GM23338 (cell line): ENCODE data around the gene DCAKD. TPM values are rescaled to one million over a fixed set of nuclear protein-coding genes. Genes with fewer than 3 reads are reported as not detected.
A peak's percentile ranks its signal among the peaks of the same experiment; 100 is the strongest.

ENCODE experiments used
- ATAC-seq: fragments of 200-7000 bp; cut with Tn5 transposase; 3 replicates; pipeline ENCODE4 v1.9.1; 2020
- DNase-seq: peaks from one replicate; pipeline ENCODE4 v3.0.0-alpha.2; 2015; ENCODE audit warnings: low spot score
- H2AFZ ChIP-seq: fragments of 200-600 bp; sonication (generic); 2 replicates; pipeline ENCODE4 v1.8.0; 2016; ENCODE audit warnings: antibody characterized with exemption, mild to moderate bottlenecking, moderate library complexity
- H3F3A ChIP-seq: fragments of 200-600 bp; sonication (generic); replicated peaks from 2 replicates; pipeline ENCODE4 v1.8.0; 2017; ENCODE audit warnings: antibody characterized with exemption, mixed run types, low read depth
- H3K27ac ChIP-seq: fragments of 200-600 bp; sonication (generic); 2 replicates; pipeline ENCODE4 v1.6.1; 2016; ENCODE audit warnings: low read depth
- H3K27me3 ChIP-seq: fragments of 200-600 bp; sonication (generic); 2 replicates; pipeline ENCODE4 v1.8.0; 2016; ENCODE audit warnings: mild to moderate bottlenecking, mixed run types, moderate library complexity; ENCODE audit not compliant: insufficient read depth
- H3K36me3 ChIP-seq: fragments of 200-600 bp; sonication (generic); 2 replicates; pipeline ENCODE4 v1.8.0; 2016; ENCODE audit warnings: mild to moderate bottlenecking; ENCODE audit not compliant: insufficient read depth
- H3K4me1 ChIP-seq: fragments of 200-600 bp; sonication (generic); 2 replicates; pipeline ENCODE4 v1.8.0; 2016; ENCODE audit warnings: mild to moderate bottlenecking, moderate library complexity; ENCODE audit not compliant: insufficient read depth
- H3K4me2 ChIP-seq: fragments of 200-600 bp; sonication (generic); 2 replicates; pipeline ENCODE4 v1.7.1; 2017; ENCODE audit warnings: mixed run types
- H3K4me3 ChIP-seq: fragments of 200-600 bp; sonication (generic); 2 replicates; pipeline ENCODE4 v1.6.1; 2016; ENCODE audit warnings: mixed run types
- H3K79me2 ChIP-seq: fragments of 200-600 bp; sonication (generic); replicated peaks from 2 replicates; pipeline ENCODE4 v1.8.0; 2017; ENCODE audit warnings: mild to moderate bottlenecking; ENCODE audit not compliant: insufficient read depth
- H3K9me2 ChIP-seq: fragments of 200-600 bp; sonication (generic); 2 replicates; pipeline ENCODE4 v1.8.0; 2017; ENCODE audit not compliant: insufficient read depth
- H4K20me1 ChIP-seq: fragments of 200-600 bp; sonication (generic); replicated peaks from 2 replicates; pipeline ENCODE4 v1.8.0; 2017; ENCODE audit warnings: mild to moderate bottlenecking; ENCODE audit not compliant: insufficient read depth
- H3K27ac Mint-ChIP-seq: 2 replicates; pipeline ENCODE4 v1.8.0; 2020; ENCODE audit warnings: inconsistent platforms, mild to moderate bottlenecking, moderate library complexity, mixed read lengths
- H3K27me3 Mint-ChIP-seq: 3 replicates; pipeline ENCODE4 v1.8.0; 2022; ENCODE audit warnings: low read depth, mild to moderate bottlenecking, moderate library complexity, mixed read lengths, inconsistent platforms; ENCODE audit not compliant: insufficient read depth, poor library complexity
- H3K36me3 Mint-ChIP-seq: 3 replicates; pipeline ENCODE4 v1.8.0; 2021; ENCODE audit warnings: low read depth, mild to moderate bottlenecking, inconsistent platforms, moderate library complexity, mixed read lengths
- H3K4me1 Mint-ChIP-seq: 3 replicates; pipeline ENCODE4 v1.8.0; 2020; ENCODE audit warnings: mild to moderate bottlenecking, inconsistent platforms, mixed read lengths
- H3K4me3 Mint-ChIP-seq: 3 replicates; pipeline ENCODE4 v1.8.0; 2021; ENCODE audit warnings: moderate library complexity, mild to moderate bottlenecking, inconsistent platforms, mixed read lengths
- H3K9me3 Mint-ChIP-seq: 3 replicates; pipeline ENCODE4 v1.8.0; 2020; ENCODE audit warnings: moderate library complexity, mild to moderate bottlenecking, inconsistent platforms, mixed read lengths
- CREB1 ChIP-seq: fragments of 250-450 bp; sonication (Bioruptor Pico); IDR thresholded peaks from 2 replicates; pipeline ENCODE4 v1.5.0; 2020; ENCODE audit warnings: low read depth, mild to moderate bottlenecking, moderate library complexity
- CTCF ChIP-seq, 2 experiments: fragments of 200-600 bp in 1 of 2; sonication (generic) in 1 of 2; conservative IDR thresholded peaks; 2 replicates each; pipeline versions ENCODE4 v1.5.1 to v1.6.1; 2016 to 2017; ENCODE audit warnings: antibody characterized with exemption in 2 of 2, low read depth in 2 of 2, mild to moderate bottlenecking in 2 of 2, moderate library complexity in 1 of 2
- ETS1 ChIP-seq: IDR thresholded peaks from 2 replicates; pipeline ENCODE4 v1.6.1; 2016; ENCODE audit warnings: antibody characterized with exemption
- EZH2 ChIP-seq: fragments of 200-600 bp; sonication (generic); IDR thresholded peaks from one replicate; pipeline ENCODE4 v1.8.0; 2017; ENCODE audit warnings: antibody characterized with exemption, mild to moderate bottlenecking, low read depth; ENCODE audit not compliant: unreplicated experiment
- EZH2phosphoT487 ChIP-seq: fragments of 200-600 bp; sonication (generic); IDR thresholded peaks from one replicate; pipeline ENCODE4 v1.8.1; 2018; ENCODE audit warnings: antibody characterized with exemption; ENCODE audit not compliant: unreplicated experiment
- JUNB ChIP-seq: IDR thresholded peaks from one replicate; pipeline ENCODE4 v1.6.1; 2016; ENCODE audit warnings: antibody characterized with exemption; ENCODE audit not compliant: unreplicated experiment
- NANOG ChIP-seq: IDR thresholded peaks from 2 replicates; pipeline ENCODE4 v1.6.1; 2016; ENCODE audit warnings: antibody characterized with exemption, borderline replicate concordance
- POLR2AphosphoS5 ChIP-seq: IDR thresholded peaks from 2 replicates; pipeline ENCODE4 v1.6.1; 2016; ENCODE audit warnings: antibody characterized with exemption, low read depth
- REST ChIP-seq: IDR thresholded peaks from one replicate; pipeline ENCODE4 v1.6.1; 2018; ENCODE audit warnings: antibody characterized with exemption; ENCODE audit not compliant: unreplicated experiment
- STAT1 ChIP-seq: IDR thresholded peaks from one replicate; pipeline ENCODE4 v1.6.1; 2016; ENCODE audit warnings: antibody characterized with exemption; ENCODE audit not compliant: unreplicated experiment
- ZNF114 ChIP-seq: fragments of 250-450 bp; sonication (Bioruptor Pico); IDR thresholded peaks from 2 replicates; pipeline ENCODE4 v1.5.0; 2020; ENCODE audit warnings: mild to moderate bottlenecking, moderate library complexity
- ZNF331 ChIP-seq: fragments of 250-450 bp; sonication (Bioruptor Pico); IDR thresholded peaks from 2 replicates; pipeline ENCODE4 v1.5.0; 2020; ENCODE audit warnings: low read depth, mild to moderate bottlenecking, moderate library complexity
- ZNF462 ChIP-seq: fragments of 250-450 bp; sonication (Bioruptor Pico); IDR thresholded peaks from 2 replicates; pipeline ENCODE4 v1.5.0; 2020; ENCODE audit warnings: mild to moderate bottlenecking, moderate library complexity
- polyA plus RNA-seq: library from polyadenylated mRNA; unstranded; fragments of >200 nt; fragmentation: Nextera tagmentation; extraction: Ambion mirVana; gene quantifications from 2 replicates; pipeline ENCODE4 v1.2.1, GENCODE V29; 2016
- total RNA-seq: library from RNA; depleted of rRNA; stranded (reverse); fragments of >200 nt; shearing (Covaris generic); gene quantifications from 2 replicates; pipeline ENCODE4 v1.2.3, GENCODE V29; 2014

DCAKD gene
- total and polyA plus RNA-seq, 2 experiments from 2014 or later: 23.7 to 57.2 TPM

- no peak for TF ChIP-seq STAT1
- TF ChIP-seq ZNF114: no peak
- TF ChIP-seq ZNF331 (CRISPR knock-in tag): no peak
- no peak for TF ChIP-seq CTCF (conservative IDR thresholded peaks at IDR 0.05; ENCODE audit: low read depth in 2 of 2)
- TF ChIP-seq EZH2phosphoT487: no peak
- TF ChIP-seq ETS1: no peak
- no peak for TF ChIP-seq JUNB
- TF ChIP-seq CREB1 (CRISPR knock-in tag): no peak
- TF ChIP-seq REST: no peak
- no peak for TF ChIP-seq POLR2AphosphoS5
- no peak for TF ChIP-seq EZH2
- TF ChIP-seq ZNF462 (CRISPR knock-in tag): no peak
- TF ChIP-seq NANOG: no peak
- peaks cover 9% of the 10 kb centered on the region for H3K4me1 ChIP-seq
- H3K36me3 ChIP-seq: peaks cover 4% of the 10 kb centered on the region; the same call in 1 of the 2 replicates
- peaks cover 17% of the 10 kb centered on the region for H4K20me1 ChIP-seq
- H3K4me2 ChIP-seq: peak overlapping the region; percentile 79
- peak overlapping the region; percentile 53 for H2AFZ ChIP-seq
- peak overlapping the region; percentile 28; the same call in 1 of the 2 replicates for H3K27ac ChIP-seq
- peak overlapping the region; percentile 88 for H3K27ac Mint-ChIP-seq
- H3K4me3 ChIP-seq: peak overlapping the region; percentile 75
- peaks cover 7% of the 10 kb centered on the region; the same call in 2 of the 3 replicates for H3K36me3 Mint-ChIP-seq
- no peaks in the 10 kb centered on the region for H3K9me2 ChIP-seq
- H3F3A ChIP-seq: peaks cover 12% of the 10 kb centered on the region; the same call in 1 of the 2 replicates
- no peaks in the 10 kb centered on the region for H3K9me3 Mint-ChIP-seq
- DNase-seq (no peak), ATAC-seq (peak; percentile 19; the same call in 2 of the 3 replicates)
- no peaks in the 10 kb centered on the region for H3K27me3 ChIP-seq
- H3K4me3 Mint-ChIP-seq: peak overlapping the region; percentile 96
- peaks cover 51% of the 10 kb centered on the region for H3K79me2 ChIP-seq
- peaks cover 6% of the 10 kb centered on the region for H3K27me3 Mint-ChIP-seq
- peaks cover 6% of the 10 kb centered on the region; the same call in 2 of the 3 replicates for H3K4me1 Mint-ChIP-seq
Measured at GRCh38 chr17:45060382-45060796, 9.0 kb upstream of the DCAKD start.
